OCI-LY1 (cell line): ENCODE measurements around the gene CXCL14.

Source experiments
- EZH2 ChIP-seq: fragments of 200-600 bp; sonication (generic), shearing (Covaris generic); IDR thresholded peaks from 2 replicates; pipeline ENCODE4 v1.8.0; 2017; ENCODE audit warnings: borderline replicate concordance, mixed run types, mild to moderate bottlenecking, antibody characterized with exemption, low read length, moderate library complexity, mixed read lengths
- TF ChIP-seq, protein P1 (sequence below): fragments of 200-600 bp; sonication (generic), shearing (Covaris generic); IDR thresholded peaks from 2 replicates; pipeline ENCODE4 v1.5.1; 2017; ENCODE audit warnings: mild to moderate bottlenecking, antibody characterized with exemption, low read length, moderate library complexity, mixed read lengths

DNA sequence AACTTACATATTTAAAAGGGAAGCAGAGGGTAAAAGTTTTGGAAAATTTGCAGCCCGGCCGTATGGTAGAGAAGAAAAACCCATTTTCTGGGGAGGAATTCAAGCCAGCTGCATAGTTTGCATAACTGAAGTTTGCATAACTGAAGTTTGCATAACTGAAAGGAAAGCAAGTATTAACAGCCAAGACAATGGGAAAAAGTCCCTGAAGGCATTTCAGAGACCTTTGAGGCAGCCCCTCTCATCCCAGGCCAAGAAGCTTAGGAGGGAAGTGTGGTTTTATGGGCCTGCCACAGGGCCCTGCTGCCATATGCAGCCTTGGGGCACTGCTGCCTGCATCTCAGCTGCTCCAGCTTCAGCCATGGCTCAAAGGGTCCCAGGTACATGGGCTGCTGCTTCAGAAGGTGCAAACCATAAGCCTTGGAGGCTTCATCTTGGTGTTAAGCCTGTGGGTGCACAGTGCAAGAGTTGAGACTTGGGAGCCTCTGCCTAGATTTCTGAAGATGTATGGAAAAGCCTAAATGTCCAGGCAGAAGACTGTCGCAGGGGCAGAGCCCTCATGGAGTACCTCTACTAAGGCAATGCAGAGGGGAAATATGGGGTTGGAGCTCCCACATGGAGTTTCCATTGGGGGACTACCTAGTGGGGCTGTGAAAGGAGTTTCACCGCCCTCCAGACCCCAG is 36.9 kb upstream of the CXCL14 start:
- TF ChIP-seq, protein P1, sequence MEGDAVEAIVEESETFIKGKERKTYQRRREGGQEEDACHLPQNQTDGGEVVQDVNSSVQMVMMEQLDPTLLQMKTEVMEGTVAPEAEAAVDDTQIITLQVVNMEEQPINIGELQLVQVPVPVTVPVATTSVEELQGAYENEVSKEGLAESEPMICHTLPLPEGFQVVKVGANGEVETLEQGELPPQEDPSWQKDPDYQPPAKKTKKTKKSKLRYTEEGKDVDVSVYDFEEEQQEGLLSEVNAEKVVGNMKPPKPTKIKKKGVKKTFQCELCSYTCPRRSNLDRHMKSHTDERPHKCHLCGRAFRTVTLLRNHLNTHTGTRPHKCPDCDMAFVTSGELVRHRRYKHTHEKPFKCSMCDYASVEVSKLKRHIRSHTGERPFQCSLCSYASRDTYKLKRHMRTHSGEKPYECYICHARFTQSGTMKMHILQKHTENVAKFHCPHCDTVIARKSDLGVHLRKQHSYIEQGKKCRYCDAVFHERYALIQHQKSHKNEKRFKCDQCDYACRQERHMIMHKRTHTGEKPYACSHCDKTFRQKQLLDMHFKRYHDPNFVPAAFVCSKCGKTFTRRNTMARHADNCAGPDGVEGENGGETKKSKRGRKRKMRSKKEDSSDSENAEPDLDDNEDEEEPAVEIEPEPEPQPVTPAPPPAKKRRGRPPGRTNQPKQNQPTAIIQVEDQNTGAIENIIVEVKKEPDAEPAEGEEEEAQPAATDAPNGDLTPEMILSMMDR, result no peak
- no peak for TF ChIP-seq EZH2
